HFF-Myc (cell line): ENCODE measurements around the gene CCDC192.
"Not testable (repeated sequence)": the region's sequence is repeated elsewhere in the genome, so short reads cannot be mapped to it uniquely, and the experiment has no call there.

Source experiments
- DNase-seq: peaks from one replicate; pipeline ENCODE4 v3.0.0-alpha.2; 2011; ENCODE audit warnings: low read depth; ENCODE audit errors: extremely low read depth
- H3K4me3 ChIP-seq: replicated peaks from 2 replicates; pipeline ENCODE4 v1.5.1; 2011; ENCODE audit warnings: low read depth, mild to moderate bottlenecking, control low read depth, low read length
- CTCF ChIP-seq: IDR thresholded peaks from 2 replicates; pipeline ENCODE4 v1.5.1; 2012; ENCODE audit warnings: mild to moderate bottlenecking, low read depth, low read length, control low read depth; ENCODE audit errors: missing control alignments

Gene CCDC192

GRCh38 chr5:127839072-127839471, 135.9 kb downstream of the CCDC192 start:
- TF ChIP-seq CTCF: no peak
- DNase-seq: no peak
- no peak overlapping the region for H3K4me3 ChIP-seq

- no peak overlapping the region for H3K4me3 ChIP-seq
- TF ChIP-seq CTCF: no peak
- no peak for DNase-seq
Measured at GRCh38 chr5:127839496-127840197, 136.5 kb downstream of the CCDC192 start.

GRCh38 chr5:127840198-127840524, 137.0 kb downstream of the CCDC192 start:
- TF ChIP-seq CTCF: no peak
- DNase-seq: no peak
- H3K4me3 ChIP-seq: no peak overlapping the region

- DNase-seq: no peak
Measured at GRCh38 chr5:127840809-127841208, 137.6 kb downstream of the CCDC192 start.

GRCh38 chr5:127844581-127845021, 141.4 kb downstream of the CCDC192 start:
- no peak overlapping the region for H3K4me3 ChIP-seq
- TF ChIP-seq CTCF: no peak
- DNase-seq: no peak

More at GRCh38 chr5:127840809-127841208, 137.6 kb downstream of the CCDC192 start:
- H3K4me3 ChIP-seq: no peak overlapping the region
- no peak for TF ChIP-seq CTCF

GRCh38 chr5:127846884-127847283, 143.7 kb downstream of the CCDC192 start:
- DNase-seq: no peak
- no peak for TF ChIP-seq CTCF
- H3K4me3 ChIP-seq: no peak overlapping the region

- H3K4me3 ChIP-seq, DNase-seq: not testable (repeated sequence)
Measured at GRCh38 chr5:127847641-127848040, 144.4 kb downstream of the CCDC192 start.
